ENCODE results near the gene ZCCHC24.
"Not testable (repeated sequence)": the region's sequence is repeated elsewhere in the genome, so short reads cannot be mapped to it uniquely, and the experiment has no call there.

ZCCHC24 gene

GRCh38 chr10:79340646-79341244 lies 104.7 kb downstream of the ZCCHC24 start:
- DNase-seq: peak; percentile 28

GRCh38 chr10:79339266-79339665 lies 106.2 kb downstream of the ZCCHC24 start:
- DNase-seq: no peak

GRCh38 chr10:79337783-79338469 lies 107.5 kb downstream of the ZCCHC24 start:
- DNase-seq: not testable (repeated sequence)

GRCh38 chr10:79336739-79337138 lies 108.7 kb downstream of the ZCCHC24 start:
- no peak for DNase-seq

GRCh38 chr10:79336276-79336675 lies 109.1 kb downstream of the ZCCHC24 start:
- DNase-seq: no peak

GRCh38 chr10:79335470-79336235 lies 109.8 kb downstream of the ZCCHC24 start:
- DNase-seq: no peak

- DNase-seq: no peak
These were observed 110.3 kb downstream of the ZCCHC24 start for GRCh38 chr10:79335094-79335469.

GRCh38 chr10:79334573-79334972 lies 110.9 kb downstream of the ZCCHC24 start:
- DNase-seq: no peak

- DNase-seq: no peak
These were observed 111.9 kb downstream of the ZCCHC24 start for GRCh38 chr10:79333513-79333912.

- not testable (repeated sequence) for DNase-seq
These were observed 112.7 kb downstream of the ZCCHC24 start for GRCh38 chr10:79332610-79333315.
